GM19193 (cell line): ENCODE measurements around the gene HTR2C.

Experiments used
- POLR2A ChIP-seq: IDR thresholded peaks from 4 replicates; pipeline ENCODE4 v1.6.1; 2011; ENCODE audit not compliant: insufficient read depth, insufficient read length; ENCODE audit errors: extremely low read depth

The HTR2C gene

DNA sequence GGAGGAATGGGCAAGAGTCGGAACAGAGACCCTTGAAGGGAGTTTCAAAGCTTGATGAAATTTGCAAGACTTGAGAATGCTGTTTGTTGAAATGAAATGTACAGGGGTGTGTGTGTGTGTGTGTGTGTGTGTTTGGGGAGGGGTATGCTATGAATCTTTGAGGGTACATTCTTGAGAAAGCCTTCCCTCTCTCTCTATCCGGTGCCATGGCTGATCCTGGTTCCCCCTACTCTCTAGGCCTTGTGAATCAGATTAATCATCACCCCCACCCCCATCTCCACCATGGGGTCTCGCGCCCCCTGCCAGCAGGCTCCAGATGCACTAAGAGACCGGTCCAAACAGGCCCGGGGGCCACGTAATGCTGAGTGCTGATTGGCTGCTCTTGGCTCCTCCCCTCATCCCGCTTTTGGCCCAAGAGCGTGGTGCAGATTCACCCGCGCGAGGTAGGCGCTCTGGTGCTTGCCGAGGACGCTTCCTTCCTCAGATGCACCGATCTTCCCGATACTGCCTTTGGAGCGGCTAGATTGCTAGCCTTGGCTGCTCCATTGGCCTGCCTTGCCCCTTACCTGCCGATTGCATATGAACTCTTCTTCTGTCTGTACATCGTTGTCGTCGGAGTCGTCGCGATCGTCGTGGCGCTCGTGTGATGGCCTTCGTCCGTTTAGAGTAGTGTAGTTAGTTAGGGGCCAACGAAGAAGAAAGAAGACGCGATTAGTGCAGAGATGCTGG is at the start of gene HTR2C:
HTR2C (plus strand) TSS at position 441 of the 729 bp plus-strand sequence. CDS start 142,851 bp downstream, outside the sequence.
- no peak for TF ChIP-seq POLR2A

DNA sequence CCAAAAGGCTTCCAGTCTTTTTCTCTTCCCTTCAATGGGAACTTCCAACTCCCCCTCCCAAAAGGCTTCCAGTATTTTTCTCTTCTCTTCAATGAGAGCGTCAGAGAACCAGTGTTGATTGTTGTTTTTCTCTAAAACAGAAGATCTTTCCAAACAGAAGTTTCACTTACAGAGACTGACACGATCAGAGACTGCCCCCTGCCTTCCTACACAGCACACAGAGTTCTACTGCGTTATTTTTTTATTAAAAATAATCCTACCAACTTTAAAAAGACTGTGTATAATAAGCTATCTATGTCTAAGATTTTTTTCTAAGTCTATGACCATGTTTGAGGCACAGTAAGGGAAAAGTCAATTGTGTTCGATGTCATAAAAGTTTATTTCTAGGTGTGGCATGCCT is 3.5 kb upstream of the HTR2C start:
- TF ChIP-seq POLR2A = no peak

DNA sequence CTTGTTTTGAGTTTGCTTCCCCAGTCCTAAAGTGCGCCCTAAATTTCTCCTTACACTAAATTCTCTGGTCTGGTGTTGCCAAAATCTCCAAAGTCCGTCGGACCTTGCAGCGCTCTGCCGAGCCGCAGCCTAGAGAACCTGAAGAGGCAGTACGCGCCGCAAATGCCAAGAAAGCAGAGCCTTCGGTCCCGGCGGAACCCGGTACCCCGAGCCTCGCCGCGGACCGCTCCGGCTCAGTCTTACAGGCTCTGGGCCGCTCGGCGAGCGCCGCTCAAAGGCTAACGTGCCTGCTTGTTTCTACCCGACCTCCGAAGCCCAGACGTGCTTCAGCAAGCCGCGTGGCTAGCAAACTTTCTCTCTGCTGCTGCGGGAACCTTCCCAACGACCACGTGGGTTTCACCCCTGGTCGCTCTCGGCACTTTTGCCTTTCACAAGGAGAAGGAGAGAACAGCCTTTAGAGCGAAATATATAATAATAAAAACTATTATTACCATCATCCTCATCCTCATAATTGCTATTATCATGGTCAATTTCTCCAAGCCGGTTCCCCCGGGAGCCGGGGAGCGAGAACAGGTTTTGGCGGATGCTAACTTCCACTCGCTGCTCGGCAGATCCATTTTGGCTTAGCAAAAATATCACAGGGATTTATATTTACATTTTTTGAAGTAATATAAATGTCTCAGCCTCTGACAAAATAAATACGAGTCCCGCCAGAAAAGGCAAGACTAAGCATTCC is 2.2 kb upstream of the HTR2C start:
- no peak for TF ChIP-seq POLR2A

DNA sequence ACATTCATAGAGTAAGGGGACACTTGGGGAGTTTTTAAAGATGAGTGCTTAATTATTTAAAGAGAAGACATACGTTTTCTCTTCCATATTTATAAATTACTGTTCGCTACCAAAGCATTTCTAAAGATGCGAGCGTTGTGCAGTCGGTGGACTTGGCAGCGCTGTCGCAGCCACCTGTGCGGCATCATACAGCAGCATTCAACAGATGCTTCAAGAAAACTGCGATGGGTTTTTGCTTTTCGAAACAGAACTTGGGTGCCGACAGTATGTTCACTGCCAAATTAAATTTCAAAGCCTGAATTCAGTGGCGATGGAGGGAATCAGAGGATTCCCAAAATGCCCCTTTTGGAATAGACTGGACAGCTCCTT is 1.6 kb upstream of the HTR2C start:
- TF ChIP-seq POLR2A = no peak

DNA sequence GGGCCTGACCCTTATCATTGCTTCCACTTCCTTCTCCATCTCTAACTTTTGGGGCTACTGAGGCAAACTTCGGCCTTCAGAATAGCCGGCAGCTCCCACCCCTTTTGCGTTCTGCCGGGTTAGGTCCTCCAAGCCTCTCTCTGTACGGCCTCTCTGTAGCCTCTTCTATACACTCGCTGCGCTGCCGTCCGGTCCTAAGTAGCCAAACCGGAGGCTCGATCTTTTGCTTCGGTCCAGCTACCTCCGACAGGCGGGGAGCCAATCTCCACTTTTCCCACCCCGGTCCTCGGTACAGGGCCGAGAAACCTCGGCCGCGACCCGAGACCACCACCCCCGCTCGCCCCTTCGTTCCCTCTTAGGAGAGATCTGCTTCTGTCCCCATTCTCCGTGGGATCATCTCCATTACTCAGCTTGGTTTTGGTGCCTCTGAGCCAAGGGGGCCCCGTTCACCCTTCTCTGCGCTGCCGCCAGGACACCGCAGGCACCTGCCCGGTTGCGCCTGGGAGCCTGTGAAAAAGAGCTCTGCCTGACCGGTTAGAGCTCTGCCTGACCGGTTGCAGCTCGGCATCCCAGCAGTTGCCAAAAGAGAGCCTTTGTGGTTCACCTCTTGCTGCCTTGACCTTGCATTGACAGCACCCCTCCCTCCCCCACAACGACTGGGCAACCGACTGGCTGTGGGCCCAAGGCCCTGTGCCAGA is 1.0 kb upstream of the HTR2C start:
- no peak for TF ChIP-seq POLR2A

DNA sequence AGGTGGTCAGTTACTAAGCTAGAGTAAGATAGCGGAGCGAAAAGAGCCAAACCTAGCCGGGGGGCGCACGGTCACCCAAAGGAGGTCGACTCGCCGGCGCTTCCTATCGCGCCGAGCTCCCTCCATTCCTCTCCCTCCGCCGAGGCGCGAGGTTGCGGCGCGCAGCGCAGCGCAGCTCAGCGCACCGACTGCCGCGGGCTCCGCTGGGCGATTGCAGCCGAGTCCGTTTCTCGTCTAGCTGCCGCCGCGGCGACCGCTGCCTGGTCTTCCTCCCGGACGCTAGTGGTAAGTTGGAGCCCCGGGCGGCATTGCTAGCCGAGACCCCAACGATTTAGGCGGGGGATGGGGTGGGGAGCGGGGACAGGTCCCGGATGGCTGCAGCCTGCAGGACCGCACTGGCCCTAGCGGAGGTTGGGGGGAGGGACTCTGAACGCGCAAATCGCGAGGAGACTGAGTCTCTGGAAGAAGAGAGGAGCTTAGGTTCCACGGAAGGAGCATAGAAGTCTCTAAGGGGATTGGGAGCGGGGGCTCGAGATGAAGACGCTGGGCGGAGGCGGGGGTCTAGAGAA is 573 bp downstream of the HTR2C start:
- no peak for TF ChIP-seq POLR2A

DNA sequence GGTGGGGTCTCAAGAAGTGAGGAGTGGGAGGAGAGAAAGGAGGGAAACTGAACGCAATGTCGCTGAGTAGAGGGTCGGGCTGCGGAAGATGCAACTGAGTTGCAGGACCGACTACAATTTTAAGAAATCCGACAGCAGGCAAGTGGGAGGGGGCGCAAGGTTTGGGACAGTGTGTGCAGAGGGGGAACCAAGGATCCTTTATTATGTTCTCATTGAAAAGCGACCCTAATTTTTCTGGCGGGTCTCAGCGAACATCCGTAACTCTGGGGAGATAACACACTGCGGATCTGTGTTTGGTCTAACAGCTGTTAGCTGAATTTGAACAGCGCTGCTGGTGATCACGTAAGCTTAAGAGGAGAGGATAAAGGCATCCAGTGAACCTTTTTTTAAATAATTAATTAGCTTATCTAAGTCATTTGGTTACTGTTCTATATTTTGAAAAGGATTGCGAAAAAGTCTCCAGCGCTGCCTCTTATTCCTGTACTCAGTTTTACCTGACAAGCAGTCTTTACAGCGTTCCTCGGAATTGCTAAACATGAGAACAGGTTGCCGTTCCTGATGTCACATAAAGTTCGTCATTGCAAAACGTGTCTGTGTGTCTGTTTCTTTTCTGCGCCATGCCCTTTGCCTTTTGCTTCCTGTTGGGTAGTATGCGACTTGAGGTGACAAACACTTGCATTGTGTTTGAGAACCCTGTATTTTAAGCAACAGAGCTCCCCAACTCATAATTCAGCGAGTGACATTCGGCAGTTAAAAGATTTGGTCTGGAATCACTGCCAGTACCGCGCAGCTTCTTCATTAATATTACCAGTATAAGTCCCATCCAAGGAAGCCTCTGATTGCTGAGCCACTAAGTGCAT is 1.3 kb downstream of the HTR2C start:
- TF ChIP-seq POLR2A = no peak

DNA sequence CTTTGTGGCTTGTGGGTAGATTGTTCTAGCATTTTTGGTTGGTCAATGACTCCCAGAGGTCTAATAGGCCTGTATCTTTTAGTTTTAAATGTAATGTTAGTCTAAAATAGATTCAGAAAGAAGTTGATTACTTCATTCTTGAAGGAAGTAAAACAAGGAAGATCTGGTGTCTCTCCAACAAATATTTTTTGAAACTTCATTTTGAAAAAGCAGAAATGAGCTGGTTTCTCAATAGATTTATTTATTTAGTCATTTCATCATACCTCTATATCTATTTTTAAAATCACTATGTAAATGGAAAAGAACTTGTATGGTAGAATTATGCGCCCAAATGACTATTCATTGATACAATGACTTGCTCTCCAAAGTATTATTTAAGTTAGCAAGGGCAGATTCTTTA is 7.2 kb downstream of the HTR2C start:
- TF ChIP-seq POLR2A = no peak

DNA sequence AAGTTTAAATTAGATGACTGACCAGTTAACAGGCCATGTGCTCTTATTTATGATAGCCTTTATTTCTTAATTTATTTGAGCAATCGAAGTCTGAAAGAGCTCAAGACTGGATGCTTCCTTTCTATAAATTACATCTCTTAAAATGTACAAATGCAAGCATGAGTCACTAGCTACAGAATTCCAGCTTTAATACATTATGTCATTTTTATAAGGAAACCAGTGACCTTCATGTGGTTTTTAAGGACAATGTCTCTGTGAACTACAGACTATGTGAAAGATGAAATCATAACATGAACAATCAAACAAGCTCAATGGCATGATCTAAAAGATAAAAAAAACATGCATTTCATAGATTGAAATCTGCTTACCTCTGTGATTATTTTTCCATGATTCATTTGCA is 15.4 kb downstream of the HTR2C start:
- no peak for TF ChIP-seq POLR2A

DNA sequence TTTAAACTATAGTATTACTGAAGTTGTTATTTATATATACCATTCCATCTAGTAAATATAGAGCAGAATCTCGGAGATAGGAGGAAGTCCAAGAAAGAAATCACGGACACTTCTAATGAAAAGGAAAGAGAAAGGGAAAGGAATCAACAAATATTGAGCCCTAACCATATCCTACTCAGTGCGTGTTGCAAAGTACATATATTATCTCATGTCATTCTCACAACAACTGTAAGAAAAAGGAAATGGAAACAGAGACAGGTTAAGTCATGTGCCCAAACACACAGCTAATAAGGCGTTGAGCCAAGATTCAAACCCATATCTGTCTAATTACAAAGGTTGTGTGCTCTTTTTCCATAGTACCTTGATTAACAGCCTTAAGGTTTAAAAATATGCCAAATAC is 16.0 kb downstream of the HTR2C start:
- no peak for TF ChIP-seq POLR2A

DNA sequence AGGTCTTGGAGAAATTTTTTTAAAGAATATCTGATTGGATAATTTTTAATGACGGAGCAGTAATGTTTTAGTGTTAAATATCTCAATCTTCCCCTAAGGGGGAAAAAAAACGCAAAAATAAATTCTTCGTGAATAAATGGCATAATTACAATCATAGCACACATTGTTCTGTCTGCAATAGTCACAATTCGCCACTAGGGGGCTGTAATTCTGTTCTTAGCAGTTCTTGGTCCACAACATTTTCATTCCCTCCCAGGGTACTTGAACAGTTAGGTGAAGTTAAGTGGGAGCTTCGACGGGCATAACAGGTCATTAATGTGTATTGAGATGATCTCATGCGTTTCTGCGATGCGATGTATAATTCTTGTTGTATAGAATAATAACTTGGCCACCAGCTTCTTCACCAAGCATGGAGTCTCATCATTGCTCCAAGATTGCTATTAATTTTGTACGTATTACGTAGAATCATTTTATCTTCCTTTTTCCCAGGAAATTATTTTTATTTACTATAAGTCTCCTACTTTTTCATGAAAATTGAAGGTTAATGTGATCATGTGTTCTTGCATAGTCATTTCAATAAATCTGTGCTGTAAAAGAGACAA is 27.2 kb downstream of the HTR2C start:
- TF ChIP-seq POLR2A = no peak

DNA sequence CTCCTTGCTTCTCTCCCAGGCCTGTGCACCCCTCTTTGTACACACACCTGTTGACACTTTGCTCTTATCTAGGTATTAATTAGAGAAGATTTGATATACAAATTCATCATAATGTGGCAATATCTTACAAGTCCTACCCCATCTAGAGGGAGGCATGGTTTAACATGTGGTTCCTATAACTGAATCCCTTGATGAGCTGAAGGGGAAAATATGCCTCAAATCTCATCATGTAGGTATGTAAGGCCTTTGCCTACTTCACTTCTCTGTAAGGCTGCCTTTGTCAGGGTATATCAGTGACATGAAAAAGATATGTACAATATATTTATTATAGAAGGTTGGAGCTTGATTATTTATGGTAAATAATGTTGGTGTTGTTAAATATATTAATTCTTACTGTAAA is 31.9 kb downstream of the HTR2C start:
- TF ChIP-seq POLR2A = no peak

DNA sequence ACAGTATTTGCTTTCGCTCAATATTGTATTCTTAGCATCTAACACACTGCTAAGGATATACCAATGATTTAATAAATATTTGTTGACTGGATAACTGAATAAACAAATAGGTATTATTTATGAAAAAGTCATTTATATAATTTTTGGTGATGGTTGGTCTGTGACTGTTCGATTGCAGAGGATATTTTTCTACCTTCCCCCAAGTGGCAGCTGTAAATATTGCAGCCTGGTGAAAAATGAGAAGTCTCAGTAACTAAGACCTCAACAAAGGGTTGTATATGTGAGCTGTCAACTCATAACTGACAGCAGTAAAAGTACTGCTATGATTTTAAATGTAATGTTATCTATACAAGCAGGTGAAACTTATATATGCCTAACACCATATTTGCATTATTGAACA is 36.0 kb downstream of the HTR2C start:
- no peak for TF ChIP-seq POLR2A

DNA sequence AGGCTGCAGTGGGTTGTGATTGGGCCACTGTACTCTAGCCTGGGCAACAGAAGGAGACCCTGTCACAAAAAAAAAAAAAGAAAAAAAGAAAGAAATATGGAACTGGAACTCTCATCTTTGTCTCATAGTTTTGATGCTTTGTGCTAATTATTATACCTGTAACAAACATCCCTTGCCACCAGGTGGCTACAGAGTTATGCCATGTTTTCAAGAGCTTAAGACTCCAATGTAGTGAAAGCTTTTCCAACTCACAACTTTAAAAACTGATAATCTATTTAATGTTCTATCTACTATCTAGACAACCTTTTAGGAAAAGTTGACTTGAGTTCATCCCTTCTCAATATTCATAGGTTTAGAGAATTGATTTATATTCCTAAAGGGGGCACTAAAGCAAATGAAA is 42.4 kb downstream of the HTR2C start:
- TF ChIP-seq POLR2A = no peak
